DMS79 (cell line): ENCODE measurements around the gene C18orf63.
"Not testable (repeated sequence)": the region's sequence is repeated elsewhere in the genome, so short reads cannot be mapped to it uniquely, and the experiment has no call there.

Source experiments
- DNase-seq: peaks from one replicate; lab custom pipeline; 2025; lab: John Stamatoyannopoulos, UW

C18orf63 gene

GRCh38 chr18:74286106-74286855 is 29.4 kb upstream of the C18orf63 start:
- DNase-seq: no peak

GRCh38 chr18:74286856-74287255 is 28.8 kb upstream of the C18orf63 start:
- DNase-seq: no peak

- DNase-seq: no peak
Observed at GRCh38 chr18:74288041-74288440, 27.6 kb upstream of the C18orf63 start.

- no peak for DNase-seq
Observed at GRCh38 chr18:74288730-74289129, 26.9 kb upstream of the C18orf63 start.

GRCh38 chr18:74289137-74289536 is 26.5 kb upstream of the C18orf63 start:
- DNase-seq: no peak

DNA sequence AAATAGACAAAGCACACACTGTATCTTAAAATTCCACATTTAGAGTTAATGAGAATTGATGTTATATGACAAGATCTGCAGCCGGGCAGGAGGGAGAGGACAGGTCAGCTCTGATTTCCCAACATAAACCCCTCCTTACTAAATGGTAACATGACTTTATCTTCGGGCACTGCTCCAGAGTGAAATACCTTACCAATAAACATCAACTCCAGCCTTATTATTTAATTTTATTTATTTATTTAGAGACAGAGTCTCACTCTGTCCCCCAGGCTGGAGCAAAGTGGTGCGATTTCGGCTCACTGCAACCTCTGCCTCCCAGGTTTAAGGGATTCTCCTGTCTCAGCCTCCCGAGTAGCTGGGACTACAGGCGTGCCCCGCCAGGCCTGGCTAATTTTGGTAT is 25.6 kb upstream of the C18orf63 start:
- DNase-seq: no peak

DNA sequence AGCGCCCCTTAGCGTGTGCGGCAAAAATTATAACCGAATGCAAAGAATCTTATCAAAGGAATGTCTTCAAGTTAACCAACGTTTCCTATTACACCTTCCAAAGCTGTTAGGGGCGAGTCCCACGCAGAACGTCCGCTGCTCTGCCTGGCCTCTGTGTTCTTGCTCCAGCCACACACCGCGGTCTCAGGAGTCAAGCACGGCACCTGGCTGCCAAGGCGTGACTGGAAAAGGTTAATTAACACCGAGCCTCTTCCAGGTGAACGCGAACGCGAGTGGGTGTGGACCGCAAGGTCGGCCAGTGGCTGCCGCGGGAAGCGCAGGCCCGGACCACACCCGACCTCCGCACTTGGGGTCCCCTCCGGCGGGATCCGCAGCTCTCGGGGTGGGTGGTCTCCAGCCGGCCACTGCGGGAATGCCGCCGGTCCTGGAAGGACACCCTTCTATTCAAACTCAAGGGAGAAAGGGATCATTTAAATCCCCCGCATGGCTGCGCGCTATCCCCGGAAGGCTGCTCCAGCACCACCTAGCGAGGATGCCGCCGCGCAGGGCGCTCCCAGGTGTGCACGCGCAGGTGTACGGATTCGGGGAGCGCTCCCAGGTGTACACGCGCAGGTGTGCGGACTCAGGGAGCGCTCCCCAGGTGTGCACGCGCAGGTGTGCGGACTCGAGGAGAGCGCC is 24.7 kb upstream of the C18orf63 start:
- peak; percentile 56 for DNase-seq

DNA sequence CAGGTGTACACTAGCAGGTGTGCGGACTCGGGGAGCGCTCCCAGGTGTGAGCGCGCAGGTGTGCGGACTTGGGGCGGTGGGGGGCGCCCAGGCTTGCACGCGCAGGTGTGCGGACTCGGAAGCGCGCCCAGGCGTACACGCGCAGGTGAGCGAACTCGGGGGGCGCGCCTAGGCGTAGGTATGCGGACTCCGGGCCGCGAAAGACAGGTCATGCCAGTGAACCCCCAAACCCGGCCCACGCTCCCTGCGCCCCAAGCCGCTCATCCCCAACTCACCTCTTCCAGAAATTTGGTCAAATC is 24.2 kb upstream of the C18orf63 start:
- no peak for DNase-seq

DNA sequence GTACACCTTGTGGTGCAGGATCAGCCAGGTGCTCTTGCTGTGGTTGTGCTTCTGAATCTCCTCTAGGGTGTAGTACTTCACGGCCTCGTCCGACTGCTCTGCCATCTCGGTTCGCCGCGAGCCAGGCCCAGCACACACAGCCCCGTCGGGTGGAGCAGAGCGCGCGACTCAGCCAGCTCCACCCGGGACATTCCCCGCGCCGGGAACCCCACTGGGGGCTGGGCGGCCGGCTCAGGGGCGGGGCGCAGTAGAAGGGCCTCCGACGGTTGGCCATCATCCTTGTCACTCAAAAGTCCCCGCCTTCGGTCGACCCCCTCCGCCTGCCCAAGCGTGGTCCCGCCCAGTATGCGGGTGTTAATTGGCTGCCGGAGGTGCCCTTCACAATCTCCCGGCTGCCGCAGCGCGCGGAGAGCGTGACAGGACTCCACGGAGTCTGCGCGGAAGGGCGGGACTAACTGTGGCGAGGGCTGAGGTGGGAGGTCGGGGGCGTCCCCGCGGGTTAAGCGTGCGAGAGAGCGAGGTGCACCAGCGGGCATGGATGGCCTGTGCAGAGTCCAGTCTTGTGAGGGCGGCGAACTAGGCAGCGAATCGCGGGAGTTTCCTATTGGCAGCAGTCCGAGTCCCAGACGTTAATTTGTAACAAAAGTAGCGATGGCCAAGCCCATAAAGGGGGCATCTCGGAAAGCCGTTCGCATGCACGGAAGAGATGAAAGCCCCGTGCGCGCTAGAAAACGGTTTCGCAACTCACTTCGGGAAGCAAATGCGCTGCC is 23.7 kb upstream of the C18orf63 start, which contains the start of gene CYB5A:
TSS of gene CYB5A (minus strand) at position 193 of the 770 bp plus-strand sequence. CDS start at position 105, 88 bp downstream.
- peak; percentile 89 for DNase-seq

- no peak for DNase-seq
Observed at GRCh38 chr18:74292541-74292858, 23.1 kb upstream of the C18orf63 start.

GRCh38 chr18:74292982-74293381 is 22.7 kb upstream of the C18orf63 start:
- not testable (repeated sequence) for DNase-seq

DNA sequence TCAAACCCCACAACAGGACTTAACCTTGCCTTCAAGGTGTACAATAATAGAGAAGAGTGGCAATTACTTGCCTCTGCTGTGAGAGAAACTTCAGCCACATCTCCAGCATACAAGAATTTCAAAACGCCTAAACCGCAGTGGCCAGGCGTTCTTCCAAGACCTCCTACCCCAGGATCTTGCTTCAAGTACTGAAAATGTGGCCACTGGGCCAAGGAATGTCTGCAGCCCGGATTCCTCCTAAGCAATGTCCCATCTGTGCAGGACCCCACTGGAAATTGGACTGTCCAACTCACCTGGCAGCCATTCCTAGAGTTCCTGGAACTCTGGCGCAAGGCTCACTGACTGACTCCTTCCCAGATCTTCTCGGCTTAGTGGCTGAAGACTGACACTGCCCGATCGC is 21.1 kb upstream of the C18orf63 start:
- DNase-seq: no peak

DNA sequence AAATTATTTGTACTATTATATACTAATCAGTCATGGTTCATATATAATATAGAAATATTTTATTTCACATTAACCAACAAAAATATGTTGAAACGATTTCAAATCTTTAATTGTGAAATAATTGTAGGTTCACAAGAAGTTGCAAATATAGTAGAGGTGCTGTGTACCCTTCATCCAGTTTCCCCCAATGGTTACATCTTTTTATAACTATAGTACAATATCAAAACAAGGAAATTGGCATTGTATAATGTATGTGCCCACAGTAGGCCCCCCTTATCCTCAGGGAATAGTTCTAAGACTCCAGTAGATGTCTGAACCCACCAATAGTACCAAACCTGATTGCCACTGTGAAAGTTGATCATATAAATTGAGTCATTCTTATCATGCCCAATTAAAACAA is 16.5 kb upstream of the C18orf63 start:
- DNase-seq: no peak

GRCh38 chr18:74299746-74300145 is 15.9 kb upstream of the C18orf63 start:
- DNase-seq: no peak

- DNase-seq: no peak
Observed at GRCh38 chr18:74303306-74303705, 12.3 kb upstream of the C18orf63 start.

DNA sequence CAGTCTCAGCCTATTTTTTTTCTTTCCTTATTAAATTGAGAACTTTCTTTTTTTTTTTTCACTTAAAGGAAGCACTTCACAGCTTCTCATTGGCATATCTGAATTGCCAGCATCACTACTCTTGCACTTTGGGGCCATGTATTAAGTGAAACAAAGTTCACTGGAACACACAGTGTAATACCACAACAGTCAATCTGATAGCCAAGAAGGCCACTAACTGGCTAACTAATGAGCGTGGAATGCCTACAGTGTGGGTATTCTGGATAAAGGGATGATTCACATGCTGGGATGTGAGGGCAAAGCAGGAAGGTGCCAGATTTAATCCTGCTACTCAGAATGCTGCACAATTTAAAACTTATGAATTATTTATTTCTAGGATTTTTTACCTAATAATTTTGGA is 11.7 kb upstream of the C18orf63 start:
- no peak for DNase-seq

DNA sequence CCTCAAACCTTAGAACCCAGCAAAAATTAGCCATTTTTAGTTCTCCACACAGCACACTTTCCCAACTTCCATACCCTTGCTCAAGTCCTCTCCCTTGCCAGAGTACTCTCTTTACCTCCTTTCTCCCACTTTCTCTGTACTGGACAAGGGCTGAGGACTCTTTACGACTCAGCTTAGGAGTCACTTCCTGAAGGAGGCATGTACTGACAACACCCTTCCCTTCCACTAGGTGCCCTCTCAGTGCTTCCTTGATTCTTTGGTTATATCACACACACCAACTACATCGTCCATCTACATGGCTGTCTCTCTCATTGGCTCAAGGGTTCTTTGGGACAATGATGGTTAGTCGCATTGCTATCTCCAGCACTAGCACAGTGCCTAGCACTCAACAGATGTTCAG is 5.2 kb upstream of the C18orf63 start:
- DNase-seq: no peak

DNA sequence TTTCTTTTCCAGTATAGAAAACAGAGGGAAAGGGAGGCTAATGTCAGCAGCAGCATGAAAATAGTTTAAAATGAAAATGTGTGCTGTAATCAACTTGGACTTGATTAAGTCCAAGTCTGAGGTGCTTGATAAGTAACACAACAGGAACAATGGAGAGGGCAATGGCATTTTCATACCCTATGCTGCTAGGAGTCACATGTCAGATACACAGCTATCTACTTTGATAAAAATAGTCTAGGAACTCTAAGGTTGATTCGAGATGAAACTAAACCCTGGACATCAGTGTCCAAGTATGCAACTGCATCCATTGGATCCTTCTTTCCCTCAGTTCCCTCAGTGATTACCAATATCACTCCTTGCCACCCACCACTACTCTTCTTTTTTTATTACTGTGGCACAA is 4.6 kb upstream of the C18orf63 start:
- DNase-seq: no peak

GRCh38 chr18:74314759-74315463 is 728 bp upstream of the C18orf63 start:
- DNase-seq: no peak

GRCh38 chr18:74316257-74317170 is 875 bp downstream of the C18orf63 start:
- DNase-seq: no peak

DNA sequence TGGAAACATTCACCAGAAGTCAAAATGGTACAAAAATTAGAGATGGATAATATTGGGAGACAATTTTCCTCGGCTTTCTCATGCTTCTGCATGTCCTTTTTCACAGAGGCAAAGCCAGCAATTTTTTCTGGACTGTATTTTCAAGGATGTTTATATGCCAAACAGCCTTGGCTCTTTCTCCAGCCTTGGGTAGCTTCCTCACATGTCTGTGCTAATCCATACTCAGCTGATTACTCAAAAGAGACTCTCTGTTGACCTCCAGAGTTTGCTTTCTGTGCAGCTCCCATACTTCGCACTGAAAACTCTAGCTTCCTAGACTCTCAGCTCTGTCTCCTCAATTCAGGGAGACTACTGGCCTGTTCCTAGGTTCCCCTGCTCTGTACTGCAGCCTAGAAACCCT is 10.6 kb downstream of the C18orf63 start:
- DNase-seq: no peak
